Activated CD4-positive, alpha-beta T cell treated with anti-CD3 and anti-CD28 coated beads, Interleukin-2, amount 10 ng/mL, durations not matched to agents 7 days and 5 days (primary cell): ENCODE measurements around the gene SNRPA1. TPM values are rescaled to one million over a fixed set of nuclear protein-coding genes. Genes with fewer than 3 reads are reported as not detected.
"Not testable (repeated sequence)": the region's sequence is repeated elsewhere in the genome, so short reads cannot be mapped to it uniquely, and the experiment has no call there.

Experiments
- CTCF ChIA-PET: fragments of 350-600 bp; sonication (Branson Sonifier 250); formaldehyde crosslinking; loops from one replicate; lab custom pipeline; 2021; ENCODE audit warnings: antibody characterized with exemption; lab: Charles Lee
- POLR2A ChIA-PET: fragments of 350-600 bp; sonication (Branson Sonifier 250); formaldehyde crosslinking; loops from one replicate; lab custom pipeline; 2021; ENCODE audit warnings: antibody characterized with exemption; lab: Charles Lee
- DNase-seq: peaks from one replicate; pipeline ENCODE4 v3.0.0-alpha.2; 2020
- H3K27ac Mint-ChIP-seq: one replicate; pipeline ENCODE4 v1.8.0; 2021; ENCODE audit warnings: mild to moderate bottlenecking, moderate library complexity, mixed read lengths
- H3K27me3 Mint-ChIP-seq: one replicate; pipeline ENCODE4 v1.8.0; 2021; ENCODE audit warnings: mixed read lengths
- H3K36me3 Mint-ChIP-seq: one replicate; pipeline ENCODE4 v1.8.0; 2021; ENCODE audit warnings: low read depth, mixed read lengths
- H3K4me1 Mint-ChIP-seq: one replicate; pipeline ENCODE4 v1.8.0; 2021; ENCODE audit warnings: mixed read lengths
- H3K4me3 Mint-ChIP-seq: one replicate; pipeline ENCODE4 v1.8.0; 2021; ENCODE audit warnings: mild to moderate bottlenecking, moderate library complexity, mixed read lengths
- H3K9me3 Mint-ChIP-seq: one replicate; pipeline ENCODE4 v1.8.0; 2021; ENCODE audit warnings: mixed read lengths
- total RNA-seq, 2 experiments: library from RNA; stranded (reverse); gene quantifications; one replicate each; pipeline ENCODE4 v1.2.3, GENCODE V29; 2021

Gene SNRPA1
- total RNA-seq, 2 experiments from 2014 or later: 92.8 to 109 TPM

- Mint-ChIP-seq H3K36me3 (no peaks in the 10 kb centered on the region), H3K9me3 (no peaks in the 10 kb centered on the region), H3K4me3 (no peak overlapping the region), H3K27me3 (no peaks in the 10 kb centered on the region), H3K27ac (no peak overlapping the region), H3K4me1 (no peaks in the 10 kb centered on the region)
- no peak for DNase-seq
- CTCF ChIA-PET: interaction anchor here (0.6 to 5.6 kb wide), 3 partner anchors 10 to 298 kb away, joined by 3 to 28 read pairs (median 3); no protein-coding TSS in a partner anchor
- POLR2A ChIA-PET: no interaction called here
These were observed 10.8 kb upstream of the SNRPA1 start for GRCh38 chr15:101305820-101306255.

GRCh38 chr15:101303408-101303807 is 8.4 kb upstream of the SNRPA1 start:
- CTCF ChIA-PET: interaction anchor here (0.7 kb wide), 1 partner anchor 198 kb away, joined by 3 read pairs; no protein-coding TSS in a partner anchor

GRCh38 chr15:101296418-101297405 is 1.7 kb upstream of the SNRPA1 start:
- POLR2A ChIA-PET: interaction anchor here (0.6 kb wide), 1 partner anchor 48 kb away, joined by 5 read pairs; no protein-coding TSS in a partner anchor
- H3K27me3 Mint-ChIP-seq: no peaks in the 10 kb centered on the region
- H3K4me3 Mint-ChIP-seq: peak overlapping the region; percentile 99
- no peaks in the 10 kb centered on the region for H3K9me3 Mint-ChIP-seq
- no peak overlapping the region for H3K27ac Mint-ChIP-seq
- H3K36me3 Mint-ChIP-seq: peaks cover 24% of the 10 kb centered on the region
- CTCF ChIA-PET: interaction anchor here (0.7 to 4.9 kb wide), 5 partner anchors 8 to 176 kb away, joined by 3 to 23 read pairs (median 4); no protein-coding TSS in a partner anchor
- H3K4me1 Mint-ChIP-seq: peaks cover 34% of the 10 kb centered on the region
- DNase-seq: no peak

More at GRCh38 chr15:101303408-101303807, 8.4 kb upstream of the SNRPA1 start:
- POLR2A ChIA-PET: no interaction called here
- no peaks in the 10 kb centered on the region for H3K9me3 Mint-ChIP-seq
- H3K27ac Mint-ChIP-seq: no peak overlapping the region
- H3K27me3 Mint-ChIP-seq: no peaks in the 10 kb centered on the region
- DNase-seq: no peak
- peaks cover 2% of the 10 kb centered on the region for H3K4me1 Mint-ChIP-seq
- no peaks in the 10 kb centered on the region for H3K36me3 Mint-ChIP-seq
- no peak overlapping the region for H3K4me3 Mint-ChIP-seq

DNA sequence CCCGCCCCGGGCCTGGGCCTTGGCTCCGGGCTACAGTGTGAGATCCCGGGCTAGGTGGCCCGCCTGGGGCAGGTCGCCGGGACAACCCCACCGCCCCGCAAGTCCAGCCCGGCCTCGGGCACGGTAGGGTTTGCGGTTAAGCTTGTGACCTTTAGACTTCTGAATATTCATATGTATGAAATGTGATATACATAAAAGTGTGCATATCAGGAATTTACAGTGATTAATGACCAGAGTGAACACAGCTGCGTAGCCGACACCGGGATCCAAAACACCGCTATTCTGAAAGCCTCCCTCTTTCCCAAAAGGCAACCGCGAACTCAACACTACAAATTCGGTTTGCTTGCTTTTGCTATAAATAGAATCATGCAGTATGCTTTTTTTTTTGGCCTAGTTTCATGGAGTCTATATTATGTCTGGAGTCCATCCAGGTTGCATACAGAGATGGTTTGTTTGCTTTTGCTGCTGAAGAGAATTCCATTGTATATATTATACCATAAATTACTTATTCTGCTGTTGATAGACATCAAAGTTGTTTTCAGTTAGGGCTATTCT is 636 bp upstream of the SNRPA1 start:
- DNase-seq: no peak
- peaks cover 37% of the 10 kb centered on the region for H3K4me1 Mint-ChIP-seq
- ChIA-PET CTCF (interaction anchor here (1.0 to 4.9 kb wide), 8 partner anchors 9 to 345 kb away, joined by 3 to 23 read pairs (median 3); no protein-coding TSS in a partner anchor), POLR2A (interaction anchor here (0.6 to 0.9 kb wide), 2 partner anchors 25 to 47 kb away, joined by 4 to 5 read pairs; no protein-coding TSS in a partner anchor)
- no peaks in the 10 kb centered on the region for H3K9me3 Mint-ChIP-seq
- peak overlapping the region; percentile 95 for H3K27ac Mint-ChIP-seq
- peak overlapping the region; percentile 99 for H3K4me3 Mint-ChIP-seq
- peaks cover 27% of the 10 kb centered on the region for H3K36me3 Mint-ChIP-seq
- H3K27me3 Mint-ChIP-seq: no peaks in the 10 kb centered on the region

- H3K27me3 Mint-ChIP-seq: no peaks in the 10 kb centered on the region
- DNase-seq: no peak
- peaks cover 53% of the 10 kb centered on the region for H3K4me1 Mint-ChIP-seq
- H3K9me3 Mint-ChIP-seq: no peaks in the 10 kb centered on the region
- peaks cover 44% of the 10 kb centered on the region for H3K36me3 Mint-ChIP-seq
- CTCF ChIA-PET: interaction anchor here (1.1 to 4.9 kb wide), 7 partner anchors 10 to 329 kb away, joined by 3 to 23 read pairs (median 3); no protein-coding TSS in a partner anchor
- H3K4me3 Mint-ChIP-seq: peak overlapping the region; percentile 99
- H3K27ac Mint-ChIP-seq: peak overlapping the region; percentile 95
- POLR2A ChIA-PET: no interaction called here
These were observed 1.9 kb downstream of the SNRPA1 start for GRCh38 chr15:101293122-101293521.

DNA sequence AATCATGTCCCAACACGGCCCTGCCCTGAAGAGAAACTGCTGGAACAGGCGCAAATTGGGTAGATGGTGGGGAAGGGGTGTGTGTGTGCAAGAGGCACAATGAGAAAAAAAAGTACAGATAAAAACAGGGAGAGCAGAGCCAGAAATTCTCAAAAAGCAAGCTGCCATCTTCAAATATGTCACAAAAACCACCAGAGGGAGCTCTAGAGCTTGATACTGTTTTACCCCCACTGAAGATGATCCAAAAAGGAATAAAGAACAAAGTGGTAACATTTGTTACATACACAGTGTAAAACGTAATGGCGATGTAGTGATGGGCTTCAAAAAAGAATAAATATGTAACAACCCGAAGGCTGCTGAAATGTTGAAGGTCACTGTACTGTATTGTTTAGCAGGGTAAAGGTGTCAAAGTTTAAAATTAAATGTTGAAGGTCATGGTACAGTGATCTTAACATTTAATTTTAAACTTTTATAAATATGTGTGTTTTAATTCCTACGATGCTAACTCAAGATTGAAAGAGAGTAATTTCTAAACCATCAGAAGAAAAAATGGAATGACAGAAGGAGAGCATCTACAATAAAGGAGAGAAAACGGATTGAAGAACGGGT is 6.0 kb downstream of the SNRPA1 start:
- Mint-ChIP-seq H3K4me3 (no peak overlapping the region), H3K9me3 (no peaks in the 10 kb centered on the region), H3K4me1 (peaks cover 54% of the 10 kb centered on the region), H3K27ac (peak overlapping the region; percentile 58), H3K36me3 (peaks cover 69% of the 10 kb centered on the region), H3K27me3 (no peaks in the 10 kb centered on the region)
- peak; percentile 58 for DNase-seq
- CTCF ChIA-PET: interaction anchor here (0.7 to 3.6 kb wide), 19 partner anchors 9 to 371 kb away, joined by 3 to 16 read pairs (median 4); no protein-coding TSS in a partner anchor
- POLR2A ChIA-PET: no interaction called here

DNA sequence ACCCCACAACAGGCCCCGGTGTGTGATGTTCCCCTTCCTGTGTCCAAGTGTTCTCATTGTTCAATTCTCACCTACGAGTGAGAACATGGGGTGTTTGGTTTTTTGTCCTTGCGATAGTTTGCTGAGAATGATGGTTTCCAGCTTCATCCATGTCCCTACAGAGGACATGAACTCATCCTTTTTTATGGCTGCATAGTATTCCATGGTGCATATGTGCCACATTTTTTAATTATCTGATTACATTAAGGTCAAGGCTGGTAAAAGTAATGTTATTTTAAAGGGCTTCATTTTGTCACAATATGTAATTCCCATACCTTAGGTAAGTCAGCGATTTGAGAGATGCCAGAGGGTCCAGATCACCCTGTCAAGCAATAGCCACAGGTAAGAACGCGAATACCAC is 7.7 kb downstream of the SNRPA1 start:
- DNase-seq, H3K27me3 Mint-ChIP-seq, H3K9me3 Mint-ChIP-seq, POLR2A ChIA-PET, H3K4me3 Mint-ChIP-seq: not testable (repeated sequence)
- Mint-ChIP-seq H3K27ac (peak overlapping the region; percentile 13), H3K36me3 (peaks cover 72% of the 10 kb centered on the region), H3K4me1 (peaks cover 42% of the 10 kb centered on the region)
- CTCF ChIA-PET: interaction anchor here (0.9 to 3.6 kb wide), 8 partner anchors 8 to 355 kb away, joined by 3 to 16 read pairs (median 4); no protein-coding TSS in a partner anchor

- Mint-ChIP-seq H3K27me3 (no peaks in the 10 kb centered on the region), H3K36me3 (peaks cover 72% of the 10 kb centered on the region), H3K4me3 (no peak overlapping the region), H3K4me1 (peaks cover 34% of the 10 kb centered on the region), H3K27ac (peak overlapping the region; percentile 68), H3K9me3 (no peaks in the 10 kb centered on the region)
- CTCF ChIA-PET: interaction anchor here (1.2 to 3.6 kb wide), 5 partner anchors 7 to 427 kb away, joined by 3 to 16 read pairs (median 3); no protein-coding TSS in a partner anchor
- DNase-seq: no peak
- POLR2A ChIA-PET: no interaction called here
These were observed 8.5 kb downstream of the SNRPA1 start for GRCh38 chr15:101286471-101287114.

DNA sequence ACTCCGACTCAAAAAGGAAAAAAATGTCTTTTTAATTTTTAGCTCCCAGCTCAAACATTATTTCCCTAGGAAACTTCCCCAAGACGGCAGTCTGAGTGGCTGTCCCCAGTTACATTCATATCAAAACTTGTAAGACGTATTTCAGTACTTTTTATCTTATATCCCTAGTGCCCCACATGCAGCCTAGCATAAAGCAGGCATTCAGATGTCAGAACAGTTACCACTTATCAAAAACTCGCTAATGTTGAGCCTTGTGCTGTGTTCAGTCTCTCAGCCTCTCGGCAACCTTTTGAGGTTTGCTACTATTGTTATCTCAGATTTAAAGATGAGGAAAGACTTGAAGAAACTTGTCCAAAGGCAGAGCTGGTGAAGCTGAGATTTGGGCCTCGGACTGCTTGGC is 11.1 kb downstream of the SNRPA1 start:
- Mint-ChIP-seq H3K9me3 (no peaks in the 10 kb centered on the region), H3K36me3 (peaks cover 77% of the 10 kb centered on the region), H3K27ac (no peak overlapping the region), H3K4me1 (peaks cover 21% of the 10 kb centered on the region), H3K27me3 (no peaks in the 10 kb centered on the region), H3K4me3 (no peak overlapping the region)
- CTCF ChIA-PET: interaction anchor here (0.6 to 1.6 kb wide), 7 partner anchors 10 to 934 kb away, joined by 3 to 6 read pairs (median 3); no protein-coding TSS in a partner anchor
- no peak for DNase-seq
- POLR2A ChIA-PET: no interaction called here

DNA sequence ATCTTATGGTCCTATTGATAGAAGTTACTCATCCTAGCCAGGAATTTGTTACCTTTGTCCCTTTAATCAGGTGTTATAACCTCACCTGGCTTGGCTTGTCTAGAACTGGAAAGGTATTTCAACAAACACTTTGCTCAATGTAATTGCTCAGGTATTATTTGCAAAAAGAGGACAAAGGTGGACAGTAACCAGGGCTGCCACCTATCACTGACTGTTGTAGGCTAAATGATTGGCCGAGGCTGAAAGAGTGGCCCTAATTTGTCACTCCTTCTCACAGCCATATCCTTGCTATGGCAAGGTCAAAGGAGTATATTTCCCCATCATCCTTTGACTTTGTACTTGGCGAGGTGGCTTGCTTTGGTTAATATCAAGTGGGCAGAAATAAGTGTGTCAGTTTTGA is 15.0 kb downstream of the SNRPA1 start:
- Mint-ChIP-seq H3K27me3 (no peaks in the 10 kb centered on the region), H3K4me1 (peaks cover 21% of the 10 kb centered on the region), H3K4me3 (no peak overlapping the region), H3K9me3 (no peaks in the 10 kb centered on the region), H3K27ac (no peak overlapping the region), H3K36me3 (peaks cover 52% of the 10 kb centered on the region)
- DNase-seq: no peak
- POLR2A ChIA-PET: interaction anchor here (0.7 kb wide), 1 partner anchor 12 kb away, joined by 3 read pairs; no protein-coding TSS in a partner anchor
- CTCF ChIA-PET: interaction anchor here (2.5 kb wide), 1 partner anchor 8 kb away, joined by 11 read pairs; no protein-coding TSS in a partner anchor

DNA sequence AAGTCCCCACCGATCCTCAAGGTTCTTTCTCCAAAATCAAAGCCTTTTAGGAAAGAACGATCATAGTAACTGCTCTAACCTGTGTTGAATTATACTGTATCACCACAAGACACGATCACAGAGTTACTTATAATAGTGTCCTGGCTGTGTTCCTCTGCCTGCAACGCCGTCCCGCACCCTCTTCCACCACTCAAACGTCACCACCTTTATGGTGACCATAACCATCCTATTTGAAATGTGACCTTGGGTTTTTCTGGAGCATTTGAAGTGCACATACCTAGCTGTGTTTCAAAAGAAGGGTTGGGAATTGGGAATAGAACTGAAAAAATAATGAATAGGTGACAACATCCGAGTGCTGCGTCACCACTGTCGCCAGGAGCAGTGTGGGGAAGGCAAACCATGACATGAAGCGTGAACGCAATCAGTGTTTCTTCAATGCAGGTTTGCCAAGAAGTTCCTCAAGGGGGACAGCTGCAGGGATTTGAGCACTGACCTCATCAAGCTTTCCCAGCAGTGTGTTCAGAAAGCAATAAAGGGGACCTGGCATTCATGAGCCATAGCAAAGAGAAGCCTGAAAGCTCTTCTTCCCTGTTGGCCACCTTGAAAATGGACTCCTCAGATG is 17.0 kb downstream of the SNRPA1 start:
- POLR2A ChIA-PET: no interaction called here
- H3K27ac Mint-ChIP-seq: peak overlapping the region; percentile 86

More for the DNA sequence above, 17.0 kb downstream of the SNRPA1 start:
- peak overlapping the region; percentile 82 for H3K4me3 Mint-ChIP-seq
- H3K4me1 Mint-ChIP-seq: peaks cover 29% of the 10 kb centered on the region
- no peaks in the 10 kb centered on the region for H3K27me3 Mint-ChIP-seq
- CTCF ChIA-PET: interaction anchor here (0.9 to 2.5 kb wide), 4 partner anchors 10 to 16 kb away, joined by 3 to 11 read pairs (median 3); no protein-coding TSS in a partner anchor
- DNase-seq: no peak
- H3K36me3 Mint-ChIP-seq: peaks cover 56% of the 10 kb centered on the region
- no peaks in the 10 kb centered on the region for H3K9me3 Mint-ChIP-seq
